ENCODE results near the gene PARD3B. TPM values are rescaled to one million over a fixed set of nuclear protein-coding genes. Genes with fewer than 3 reads are reported as not detected.

PARD3B gene
- total RNA-seq, 1 experiment from 2014 or later = 7.6 TPM

DNA sequence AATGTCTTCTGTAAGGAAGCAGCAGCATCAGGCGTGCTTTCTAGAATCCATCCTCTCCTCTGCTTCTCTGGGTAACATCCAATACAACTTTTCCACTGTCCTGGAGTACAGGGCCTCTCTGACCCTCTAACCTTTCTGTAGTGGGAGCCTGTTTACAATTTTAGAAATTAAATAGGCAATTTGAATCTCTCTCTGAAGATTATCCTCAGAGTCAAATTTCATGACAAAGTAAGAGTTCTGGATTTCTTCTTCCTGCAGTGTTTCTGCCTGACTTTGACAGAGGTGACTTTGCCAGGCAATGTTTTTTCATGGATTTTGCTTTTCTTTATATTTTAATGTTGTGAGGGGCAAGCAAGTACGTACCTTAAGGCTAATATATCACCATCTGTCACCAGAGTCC, 558.4 kb downstream of the PARD3B start:
- Histone ChIP-seq H2AFZ (no peak overlapping the region), H3F3A (ENCODE audit: insufficient read depth, low read depth) (no peaks in the 10 kb centered on the region), H3K4me1 (replicated peaks; ENCODE audit: insufficient read depth) (no peaks in the 10 kb centered on the region), H3K79me2 (ENCODE audit: low read depth) (no peaks in the 10 kb centered on the region), H4K20me1 (ENCODE audit: insufficient read depth) (no peaks in the 10 kb centered on the region), H3K9me3 (ENCODE audit: insufficient read depth, low read depth) (no peaks in the 10 kb centered on the region), H3K4me2 (no peak overlapping the region), H3K36me3 (ENCODE audit: low read depth) (no peaks in the 10 kb centered on the region), H3K27me3 (ENCODE audit: insufficient read depth, low read depth) (no peaks in the 10 kb centered on the region), H3K4me3 (no peak overlapping the region), H3K27ac (no peak overlapping the region), H3K9me2 (ENCODE audit: insufficient read depth) (no peaks in the 10 kb centered on the region)
- ChIA-PET CTCF (no interaction called here), POLR2A (ENCODE audit: unreplicated experiment) (no interaction called here)
- intact Hi-C loops (cut with micrococcal nuclease; ENCODE audit: unreplicated experiment) = no loop called here
- no peak for TF ChIP-seq EZH2 (IDR thresholded peaks at IDR 0.05; ENCODE audit: low read depth)
- TF ChIP-seq, protein P1, sequence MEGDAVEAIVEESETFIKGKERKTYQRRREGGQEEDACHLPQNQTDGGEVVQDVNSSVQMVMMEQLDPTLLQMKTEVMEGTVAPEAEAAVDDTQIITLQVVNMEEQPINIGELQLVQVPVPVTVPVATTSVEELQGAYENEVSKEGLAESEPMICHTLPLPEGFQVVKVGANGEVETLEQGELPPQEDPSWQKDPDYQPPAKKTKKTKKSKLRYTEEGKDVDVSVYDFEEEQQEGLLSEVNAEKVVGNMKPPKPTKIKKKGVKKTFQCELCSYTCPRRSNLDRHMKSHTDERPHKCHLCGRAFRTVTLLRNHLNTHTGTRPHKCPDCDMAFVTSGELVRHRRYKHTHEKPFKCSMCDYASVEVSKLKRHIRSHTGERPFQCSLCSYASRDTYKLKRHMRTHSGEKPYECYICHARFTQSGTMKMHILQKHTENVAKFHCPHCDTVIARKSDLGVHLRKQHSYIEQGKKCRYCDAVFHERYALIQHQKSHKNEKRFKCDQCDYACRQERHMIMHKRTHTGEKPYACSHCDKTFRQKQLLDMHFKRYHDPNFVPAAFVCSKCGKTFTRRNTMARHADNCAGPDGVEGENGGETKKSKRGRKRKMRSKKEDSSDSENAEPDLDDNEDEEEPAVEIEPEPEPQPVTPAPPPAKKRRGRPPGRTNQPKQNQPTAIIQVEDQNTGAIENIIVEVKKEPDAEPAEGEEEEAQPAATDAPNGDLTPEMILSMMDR (conservative IDR thresholded peaks at IDR 0.05) = no peak
- DNase-seq = no peak
- no TSS peak for BruUV-seq (replicated peaks)

- H3F3A ChIP-seq (ENCODE audit: insufficient read depth, low read depth) = no peaks in the 10 kb centered on the region
- no peak overlapping the region for H3K4me2 ChIP-seq
- POLR2A ChIA-PET (ENCODE audit: unreplicated experiment) = no interaction called here
- BruUV-seq (replicated peaks) = no TSS peak
- CTCF ChIA-PET = no interaction called here
- no peaks in the 10 kb centered on the region for H3K9me2 ChIP-seq (ENCODE audit: insufficient read depth)
- H3K36me3 ChIP-seq (ENCODE audit: low read depth) = no peaks in the 10 kb centered on the region
- no peak overlapping the region for H3K4me3 ChIP-seq
- no peak for DNase-seq
- TF ChIP-seq EZH2 (IDR thresholded peaks at IDR 0.05; ENCODE audit: low read depth) = no peak
- TF ChIP-seq, protein P1 (conservative IDR thresholded peaks at IDR 0.05) = no peak
- H3K79me2 ChIP-seq (ENCODE audit: low read depth) = no peaks in the 10 kb centered on the region
- no peaks in the 10 kb centered on the region for H4K20me1 ChIP-seq (ENCODE audit: insufficient read depth)
- intact Hi-C loops (cut with micrococcal nuclease; ENCODE audit: unreplicated experiment) = no loop called here
- no peaks in the 10 kb centered on the region for H3K27me3 ChIP-seq (ENCODE audit: insufficient read depth, low read depth)
- no peak overlapping the region for H2AFZ ChIP-seq
- H3K27ac ChIP-seq = no peak overlapping the region
- H3K4me1 ChIP-seq (replicated peaks; ENCODE audit: insufficient read depth) = no peaks in the 10 kb centered on the region
- no peaks in the 10 kb centered on the region for H3K9me3 ChIP-seq (ENCODE audit: insufficient read depth, low read depth)
These were observed 562.5 kb downstream of the PARD3B start for GRCh38 chr2:205107810-205108209.

- ChIA-PET CTCF (no interaction called here), POLR2A (ENCODE audit: unreplicated experiment) (no interaction called here)
- Histone ChIP-seq H3F3A (ENCODE audit: insufficient read depth, low read depth) (no peaks in the 10 kb centered on the region), H4K20me1 (ENCODE audit: insufficient read depth) (no peaks in the 10 kb centered on the region), H3K4me2 (no peak overlapping the region), H3K9me3 (ENCODE audit: insufficient read depth, low read depth) (no peaks in the 10 kb centered on the region), H3K36me3 (ENCODE audit: low read depth) (no peaks in the 10 kb centered on the region), H3K79me2 (ENCODE audit: low read depth) (no peaks in the 10 kb centered on the region), H2AFZ (no peak overlapping the region), H3K9me2 (ENCODE audit: insufficient read depth) (no peaks in the 10 kb centered on the region), H3K27ac (no peak overlapping the region), H3K4me3 (no peak overlapping the region), H3K27me3 (ENCODE audit: insufficient read depth, low read depth) (no peaks in the 10 kb centered on the region), H3K4me1 (replicated peaks; ENCODE audit: insufficient read depth) (no peaks in the 10 kb centered on the region)
- no peak for DNase-seq
- no peak for TF ChIP-seq EZH2 (IDR thresholded peaks at IDR 0.05; ENCODE audit: low read depth)
- TF ChIP-seq, protein P1 (conservative IDR thresholded peaks at IDR 0.05) = no peak
- intact Hi-C loops (cut with micrococcal nuclease; ENCODE audit: unreplicated experiment) = no loop called here
- BruUV-seq (replicated peaks) = no TSS peak
These were observed 570.2 kb downstream of the PARD3B start for GRCh38 chr2:205115511-205115910.

All from PC-9 (cell line).